ENCODE measurements around the gene POLR3GL.
"Not testable (repeated sequence)": the region's sequence is repeated elsewhere in the genome, so short reads cannot be mapped to it uniquely, and the experiment has no call there.

The POLR3GL gene, protein sequence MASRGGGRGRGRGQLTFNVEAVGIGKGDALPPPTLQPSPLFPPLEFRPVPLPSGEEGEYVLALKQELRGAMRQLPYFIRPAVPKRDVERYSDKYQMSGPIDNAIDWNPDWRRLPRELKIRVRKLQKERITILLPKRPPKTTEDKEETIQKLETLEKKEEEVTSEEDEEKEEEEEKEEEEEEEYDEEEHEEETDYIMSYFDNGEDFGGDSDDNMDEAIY

DNA sequence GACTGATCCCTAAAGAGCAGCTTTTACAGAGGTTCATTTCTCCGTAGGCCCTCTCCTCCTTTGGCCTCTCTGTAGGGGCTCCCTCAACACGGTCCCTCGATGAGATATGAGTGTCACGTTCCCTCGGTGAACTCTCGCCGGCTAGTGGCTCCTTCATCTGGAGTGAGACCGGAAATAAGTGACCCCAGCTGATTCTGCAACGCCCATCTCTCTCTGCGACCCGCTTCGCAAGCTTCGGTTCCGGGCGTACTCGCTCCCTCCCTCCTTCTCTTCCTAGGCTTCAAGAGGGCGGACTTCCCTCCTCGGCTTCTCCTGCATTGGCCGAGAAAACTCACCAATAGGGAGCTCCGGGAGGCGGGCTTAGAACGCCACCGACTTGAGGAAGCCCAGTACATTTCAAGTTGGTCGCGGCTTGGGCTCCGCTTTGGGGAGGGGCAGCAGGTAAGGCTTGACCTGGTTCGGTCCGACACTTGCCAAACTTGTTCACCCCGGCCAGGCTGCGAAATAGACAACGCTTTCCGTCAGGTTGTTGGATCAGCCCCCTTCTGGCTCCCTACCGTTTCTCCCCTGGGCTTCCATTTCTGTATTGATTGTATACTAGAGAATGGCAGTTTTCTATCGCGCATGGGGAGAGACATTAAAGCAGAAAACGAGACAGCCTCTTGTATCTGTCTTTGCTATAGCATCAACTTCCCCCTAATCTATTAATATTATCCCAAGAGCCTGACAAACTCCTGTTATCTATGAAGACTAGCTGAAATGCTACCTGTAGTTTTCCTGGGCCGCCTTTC is at the start of gene POLR3GL, which contains the start of gene ANKRD34A:
TSS of gene POLR3GL (plus strand) at position 363 of the 791 bp plus-strand sequence. CDS start 10,176 bp downstream, outside the sequence.
TSS of gene ANKRD34A (minus strand) at position 248 of the 791 bp plus-strand sequence. CDS start 2,816 bp downstream, outside the sequence.
- Histone ChIP-seq H3K9me3 (ENCODE audit: control insufficient read depth, low read length) (no peaks in the 10 kb centered on the region), H3K27me3 (replicated peaks; ENCODE audit: control insufficient read depth, insufficient read depth, low read length) (no peaks in the 10 kb centered on the region), H3K9ac (ENCODE audit: low read length) (peak within 1 kb of the TSS; percentile 93), H3K4me1 (ENCODE audit: control insufficient read depth, insufficient read depth, low read length) (peaks cover 38% of the 10 kb centered on the region), H3K36me3 (ENCODE audit: control insufficient read depth, insufficient read depth, low read length, severe bottlenecking) (no peaks in the 10 kb centered on the region), H3K4me3 (ENCODE audit: low read length) (peak within 1 kb of the TSS; percentile 97)
- peak; percentile 98 for DNase-seq (ENCODE audit: low read depth)

DNA sequence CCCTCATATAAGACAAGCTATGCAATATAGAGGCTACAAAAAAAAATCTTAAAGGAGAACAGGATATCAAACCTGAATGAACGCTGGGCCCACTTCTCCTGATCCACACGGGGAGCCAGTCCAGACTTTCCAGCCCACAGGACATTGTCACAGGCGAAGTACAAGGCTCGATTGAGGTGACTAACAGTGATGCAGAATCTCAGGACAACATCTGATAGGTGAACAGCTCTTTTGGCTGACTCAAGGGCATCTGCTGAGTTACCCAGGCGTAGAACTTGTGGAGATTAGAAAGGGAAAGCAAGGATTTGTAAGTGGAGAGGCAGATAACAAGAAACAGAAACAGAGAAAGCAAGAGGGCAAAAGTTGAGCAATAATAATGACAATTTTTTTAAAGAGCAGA is 47.7 kb upstream of the POLR3GL start:
- Histone ChIP-seq H3K4me1 (ENCODE audit: control insufficient read depth, insufficient read depth, low read length) (peaks cover 27% of the 10 kb centered on the region), H3K36me3 (ENCODE audit: control insufficient read depth, insufficient read depth, low read length, severe bottlenecking) (peaks cover 31% of the 10 kb centered on the region), H3K9me3 (ENCODE audit: control insufficient read depth, low read length) (no peaks in the 10 kb centered on the region), H3K9ac (ENCODE audit: low read length) (peak overlapping the region; percentile 49), H3K27me3 (replicated peaks; ENCODE audit: control insufficient read depth, insufficient read depth, low read length) (no peaks in the 10 kb centered on the region), H3K4me3 (ENCODE audit: low read length) (no peak overlapping the region)
- DNase-seq (ENCODE audit: low read depth) = peak; percentile 13

DNA sequence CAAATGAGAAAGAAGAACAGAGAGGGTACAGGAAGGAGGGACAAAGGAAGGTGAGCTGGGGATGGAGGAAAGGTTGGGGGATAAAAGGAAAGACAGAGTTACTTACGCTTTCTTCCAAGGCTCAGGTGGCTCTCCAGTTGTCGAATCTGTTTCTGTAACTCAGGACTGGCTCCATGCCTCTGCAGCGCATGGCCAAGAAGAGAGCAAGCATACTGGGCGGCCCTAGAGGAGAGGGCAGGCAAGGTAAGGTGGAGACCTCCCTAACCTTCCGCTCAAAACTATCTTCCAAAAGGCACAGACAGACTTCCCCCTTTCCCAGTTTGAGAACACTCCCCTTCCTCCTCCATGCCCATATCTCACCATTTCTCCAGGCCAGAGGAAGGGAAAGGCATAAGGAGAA is 46.9 kb upstream of the POLR3GL start:
- no peak for DNase-seq (ENCODE audit: low read depth)
- H3K4me1 ChIP-seq (ENCODE audit: control insufficient read depth, insufficient read depth, low read length) = peaks cover 32% of the 10 kb centered on the region
- no peaks in the 10 kb centered on the region for H3K9me3 ChIP-seq (ENCODE audit: control insufficient read depth, low read length)
- no peaks in the 10 kb centered on the region for H3K27me3 ChIP-seq (replicated peaks; ENCODE audit: control insufficient read depth, insufficient read depth, low read length)
- peaks cover 23% of the 10 kb centered on the region for H3K36me3 ChIP-seq (ENCODE audit: control insufficient read depth, insufficient read depth, low read length, severe bottlenecking)
- H3K4me3 ChIP-seq (ENCODE audit: low read length) = peak overlapping the region; percentile 99
- peak overlapping the region; percentile 98 for H3K9ac ChIP-seq (ENCODE audit: low read length)

DNA sequence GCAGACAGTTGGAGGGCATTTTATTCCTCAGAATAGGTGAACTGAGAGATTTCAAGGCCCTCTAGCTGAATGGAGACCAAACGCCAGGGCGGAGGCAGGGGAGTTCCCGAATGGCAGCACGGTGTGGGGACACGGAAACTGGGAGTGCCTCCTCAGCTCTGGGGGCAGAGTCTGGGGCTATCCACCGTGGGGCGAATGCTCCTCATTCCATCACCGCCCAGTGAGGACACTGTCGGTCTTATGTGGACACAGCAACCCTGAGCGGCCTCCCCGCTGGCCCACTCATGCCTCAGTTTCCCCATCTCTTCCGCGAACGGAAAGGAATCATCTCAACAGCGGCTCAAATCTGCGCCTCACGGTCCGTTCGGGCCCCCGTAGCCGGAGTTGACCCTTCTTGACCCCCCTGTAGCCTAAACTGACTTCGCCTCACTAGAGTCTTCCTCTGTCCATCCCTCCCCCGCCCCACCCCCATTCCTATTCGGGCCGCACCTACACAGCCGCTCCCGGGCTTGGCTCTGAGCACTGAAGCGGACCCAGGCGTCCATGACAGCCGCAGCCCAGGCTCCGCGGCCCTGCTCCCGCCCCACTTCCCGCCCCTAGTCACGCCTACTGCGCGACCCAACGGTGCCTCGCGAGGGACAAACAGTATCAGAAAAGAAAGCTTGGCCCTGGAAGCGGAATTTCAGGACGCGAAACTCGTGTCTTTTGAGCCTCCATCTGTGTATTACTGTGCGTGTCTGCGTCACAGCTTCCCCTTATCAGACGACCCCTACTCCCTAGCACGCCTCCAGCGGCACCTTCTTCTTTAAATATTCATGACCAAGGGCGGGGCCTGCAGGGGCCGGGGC is 46.1 kb upstream of the POLR3GL start, which contains the start of gene PEX11B:
TSS of gene PEX11B (minus strand) at position 574 of the 848 bp plus-strand sequence. CDS start at position 545, 29 bp downstream.
- peaks cover 19% of the 10 kb centered on the region for H3K36me3 ChIP-seq (ENCODE audit: control insufficient read depth, insufficient read depth, low read length, severe bottlenecking)
- DNase-seq (ENCODE audit: low read depth) = peak; percentile 94

DNA sequence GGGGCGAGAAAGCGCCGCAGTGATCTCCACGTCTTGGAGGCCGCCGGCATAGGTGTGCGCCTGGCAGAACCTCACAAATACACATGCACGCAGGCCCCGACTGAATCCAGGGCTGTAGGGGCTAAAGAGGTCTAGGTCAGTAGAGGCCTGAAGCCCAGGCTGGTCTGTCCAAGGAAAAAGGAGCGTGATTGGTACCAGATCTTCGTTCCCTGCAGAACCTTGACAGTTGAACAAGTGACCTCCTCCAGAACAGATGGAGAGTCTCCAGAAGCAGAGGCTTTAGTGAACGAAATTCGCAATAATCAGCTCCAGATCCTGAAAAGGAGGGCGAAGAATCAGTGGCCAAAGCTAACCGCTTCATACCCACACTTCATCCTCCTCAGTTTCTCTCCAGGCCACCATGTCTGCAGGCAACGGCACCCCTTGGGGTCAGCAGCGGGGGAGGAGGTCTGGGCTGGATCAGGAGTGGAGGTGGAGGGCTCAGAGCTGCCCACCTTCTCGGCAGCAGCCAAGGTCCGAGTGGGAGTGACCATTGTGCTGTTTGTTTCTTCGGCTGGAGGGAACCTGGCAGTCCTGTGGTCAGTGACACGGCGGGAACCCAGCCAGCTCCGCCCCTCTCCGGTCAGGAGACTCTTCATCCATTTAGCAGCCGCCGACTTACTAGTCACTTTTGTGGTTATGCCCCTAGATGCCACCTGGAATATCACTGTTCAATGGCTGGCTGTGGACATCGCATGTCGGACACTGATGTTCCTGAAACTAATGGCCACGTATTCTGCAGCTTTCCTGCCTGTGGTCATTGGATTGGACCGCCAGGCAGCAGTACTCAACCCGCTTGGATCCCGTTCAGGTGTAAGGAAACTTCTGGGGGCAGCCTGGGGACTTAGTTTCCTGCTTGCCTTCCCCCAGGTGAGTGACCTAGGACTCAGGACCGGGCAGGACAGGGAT is 45.2 kb upstream of the POLR3GL start:
- peak; percentile 41 for DNase-seq (ENCODE audit: low read depth)
- H3K36me3 ChIP-seq (ENCODE audit: control insufficient read depth, insufficient read depth, low read length, severe bottlenecking) = peaks cover 25% of the 10 kb centered on the region
- H3K4me1 ChIP-seq (ENCODE audit: control insufficient read depth, insufficient read depth, low read length) = peaks cover 32% of the 10 kb centered on the region
- peak overlapping the region; percentile 98 for H3K9ac ChIP-seq (ENCODE audit: low read length)
- no peaks in the 10 kb centered on the region for H3K9me3 ChIP-seq (ENCODE audit: control insufficient read depth, low read length)
- no peaks in the 10 kb centered on the region for H3K27me3 ChIP-seq (replicated peaks; ENCODE audit: control insufficient read depth, insufficient read depth, low read length)
- peak overlapping the region; percentile 99 for H3K4me3 ChIP-seq (ENCODE audit: low read length)

More for the DNA sequence above, 46.1 kb upstream of the POLR3GL start, which contains the start of gene PEX11B:
- Histone ChIP-seq H3K4me1 (ENCODE audit: control insufficient read depth, insufficient read depth, low read length) (peaks cover 32% of the 10 kb centered on the region), H3K27me3 (replicated peaks; ENCODE audit: control insufficient read depth, insufficient read depth, low read length) (no peaks in the 10 kb centered on the region), H3K9ac (ENCODE audit: low read length) (peak within 1 kb of the TSS; percentile 98), H3K4me3 (ENCODE audit: low read length) (peak within 1 kb of the TSS; percentile 99), H3K9me3 (ENCODE audit: control insufficient read depth, low read length) (no peaks in the 10 kb centered on the region)

DNA sequence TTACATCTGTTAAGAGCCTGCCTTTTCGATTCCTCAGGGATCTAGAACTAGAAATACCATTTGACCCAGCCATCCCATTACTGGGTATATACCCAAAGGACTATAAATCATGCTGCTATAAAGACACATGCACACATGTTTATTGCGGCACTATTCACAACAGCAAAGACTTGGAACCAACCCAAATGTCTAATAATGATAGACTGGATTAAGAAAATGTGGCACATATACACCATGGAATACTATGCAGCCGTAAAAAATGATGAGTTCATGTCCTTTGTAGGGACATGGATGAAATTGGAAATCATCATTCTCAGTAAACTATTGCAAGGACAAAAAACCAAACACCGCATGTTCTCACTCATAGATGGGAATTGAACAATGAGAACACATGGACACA is 44.2 kb upstream of the POLR3GL start:
- H3K9ac ChIP-seq (ENCODE audit: low read length); H3K4me3 ChIP-seq (ENCODE audit: low read length): not testable (repeated sequence)
- peaks cover 23% of the 10 kb centered on the region for H3K36me3 ChIP-seq (ENCODE audit: control insufficient read depth, insufficient read depth, low read length, severe bottlenecking)

DNA sequence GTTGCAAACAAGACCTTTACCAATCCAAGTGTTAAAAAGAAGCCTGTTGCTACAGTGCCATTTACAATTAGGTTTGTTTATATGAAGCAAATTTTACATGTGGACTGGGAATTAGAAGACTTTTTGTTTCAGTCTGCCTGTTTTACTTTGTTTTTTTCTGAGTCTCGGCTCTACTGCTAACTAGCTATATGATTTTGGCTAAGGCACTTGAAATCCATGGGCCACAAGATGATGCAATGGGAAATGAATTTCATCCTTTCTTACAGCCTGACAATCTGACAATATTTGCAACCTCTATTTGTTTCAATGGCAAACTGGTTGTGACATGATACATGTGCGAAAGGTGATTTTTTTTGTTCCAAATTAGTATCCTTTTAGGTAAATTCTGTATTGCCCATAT is 42.2 kb upstream of the POLR3GL start:
- Histone ChIP-seq H3K4me1 (ENCODE audit: control insufficient read depth, insufficient read depth, low read length) (peaks cover 34% of the 10 kb centered on the region), H3K9me3 (ENCODE audit: control insufficient read depth, low read length) (no peaks in the 10 kb centered on the region), H3K4me3 (ENCODE audit: low read length) (no peak overlapping the region), H3K36me3 (ENCODE audit: control insufficient read depth, insufficient read depth, low read length, severe bottlenecking) (peaks cover 21% of the 10 kb centered on the region), H3K9ac (ENCODE audit: low read length) (no peak overlapping the region), H3K27me3 (replicated peaks; ENCODE audit: control insufficient read depth, insufficient read depth, low read length) (no peaks in the 10 kb centered on the region)
- DNase-seq (ENCODE audit: low read depth) = peak; percentile 55

More for the DNA sequence above, 44.2 kb upstream of the POLR3GL start:
- H3K4me1 ChIP-seq (ENCODE audit: control insufficient read depth, insufficient read depth, low read length) = peaks cover 32% of the 10 kb centered on the region
- H3K9me3 ChIP-seq (ENCODE audit: control insufficient read depth, low read length); DNase-seq (ENCODE audit: low read depth); H3K27me3 ChIP-seq (replicated peaks; ENCODE audit: control insufficient read depth, insufficient read depth, low read length): not testable (repeated sequence)

DNA sequence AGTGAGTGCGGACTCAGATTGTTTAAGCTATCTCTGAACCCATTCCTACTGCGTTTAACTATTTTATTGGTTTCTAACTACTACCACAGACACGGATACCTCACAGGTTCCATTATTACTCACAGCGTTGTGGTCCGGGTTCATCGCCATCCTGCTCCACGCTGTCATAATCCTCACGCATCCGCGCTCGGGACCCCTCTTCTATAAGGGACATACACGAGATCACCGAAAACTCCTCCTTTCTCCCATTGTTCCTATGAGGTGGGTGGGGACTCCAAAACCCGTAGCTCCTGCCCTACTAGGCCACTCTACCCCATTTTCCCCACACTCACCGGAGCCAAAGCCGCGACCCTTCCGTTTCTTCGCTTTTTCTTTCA is 37.8 kb upstream of the POLR3GL start:
- H3K36me3 ChIP-seq (ENCODE audit: control insufficient read depth, insufficient read depth, low read length, severe bottlenecking) = peaks cover 21% of the 10 kb centered on the region
- no peak for DNase-seq (ENCODE audit: low read depth)
- H3K27me3 ChIP-seq (replicated peaks; ENCODE audit: control insufficient read depth, insufficient read depth, low read length) = no peaks in the 10 kb centered on the region
- peak overlapping the region; percentile 94 for H3K9ac ChIP-seq (ENCODE audit: low read length)
- peaks cover 20% of the 10 kb centered on the region for H3K4me1 ChIP-seq (ENCODE audit: control insufficient read depth, insufficient read depth, low read length)
- H3K9me3 ChIP-seq (ENCODE audit: control insufficient read depth, low read length) = no peaks in the 10 kb centered on the region
- H3K4me3 ChIP-seq (ENCODE audit: low read length) = peak overlapping the region; percentile 92

DNA sequence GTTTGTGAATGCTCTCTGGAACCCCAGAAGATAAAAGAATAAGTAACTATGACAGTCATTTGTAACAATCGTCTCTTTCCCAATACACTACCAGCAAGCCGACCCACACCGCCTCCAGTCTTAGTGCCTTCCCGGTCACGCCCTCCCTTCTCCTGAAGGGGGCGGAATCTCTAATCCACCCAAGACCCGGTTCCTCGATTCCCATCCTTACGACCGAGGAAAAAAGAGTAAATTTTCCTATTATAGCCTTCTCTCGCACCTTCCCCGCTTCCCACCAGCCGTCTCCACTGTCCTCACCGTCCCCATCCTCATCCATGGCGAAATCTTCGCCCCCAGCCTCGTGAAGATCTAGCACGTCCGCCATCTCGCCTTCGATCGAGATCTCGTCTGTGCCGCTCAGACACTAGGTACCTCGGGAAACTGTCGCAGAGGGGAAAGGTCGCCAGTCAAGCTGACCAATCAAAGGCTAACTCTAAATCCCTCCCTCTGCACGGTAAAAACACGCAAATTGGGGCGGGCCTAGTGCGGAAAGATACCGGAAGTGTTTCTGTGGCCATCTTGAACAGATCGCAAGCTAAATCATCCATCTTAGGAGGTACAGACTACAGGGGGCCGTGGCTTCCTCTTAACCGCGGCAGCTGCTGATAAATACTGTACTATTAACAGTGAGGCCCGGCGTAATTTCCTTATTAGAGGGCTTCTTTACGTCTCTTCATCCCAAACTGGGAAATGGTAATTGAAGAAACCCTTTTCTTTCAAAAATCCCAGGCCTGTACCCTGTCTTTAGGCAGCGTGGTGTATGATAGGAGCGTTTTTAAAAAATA is 37.2 kb upstream of the POLR3GL start, which contains the start of gene RBM8A:
TSS of gene RBM8A (minus strand) at position 422 of the 824 bp plus-strand sequence. CDS start at position 364, 58 bp downstream.
- Histone ChIP-seq H3K4me1 (ENCODE audit: control insufficient read depth, insufficient read depth, low read length) (peaks cover 18% of the 10 kb centered on the region), H3K9me3 (ENCODE audit: control insufficient read depth, low read length) (no peaks in the 10 kb centered on the region), H3K27me3 (replicated peaks; ENCODE audit: control insufficient read depth, insufficient read depth, low read length) (no peaks in the 10 kb centered on the region), H3K4me3 (ENCODE audit: low read length) (peak within 1 kb of the TSS; percentile 92), H3K9ac (ENCODE audit: low read length) (peak within 1 kb of the TSS; percentile 94), H3K36me3 (ENCODE audit: control insufficient read depth, insufficient read depth, low read length, severe bottlenecking) (peaks cover 21% of the 10 kb centered on the region)
- peak; percentile 99 for DNase-seq (ENCODE audit: low read depth)

Data from adipocyte (in vitro differentiated cells).